Adrenal gland (tissue), 12 donors: ENCODE measurements around the gene BABAM2. TPM values are rescaled to one million over a fixed set of nuclear protein-coding genes. Genes with fewer than 3 reads are reported as not detected.

Experiments used
- DNase-seq, 7 donors: peaks; one replicate each; pipeline ENCODE4 v3.0.0-alpha.2; 2019 to 2020
- H3K27ac ChIP-seq, 5 donors: fragments of 200-600 bp; sonication (generic) in 4 of 5; 1 replicate in 3 of 5; 2 replicates in 2 of 5; pipeline versions ENCODE4 v1.5.1 to v1.8.0; 2016 to 2020; ENCODE audit warnings: mild to moderate bottlenecking in 1 of 5
- H3K27me3 ChIP-seq: fragments of 200-600 bp; 2 replicates; pipeline ENCODE4 v1.8.0; 2021
- H3K36me3 ChIP-seq, 2 donors: fragments of 200-600 bp; replicated peaks in 1 of 2; 1 replicate in 1 of 2; 2 replicates in 1 of 2; pipeline versions ENCODE4 v1.5.1 to v1.8.0; 2018 to 2022
- H3K4me1 ChIP-seq, 2 donors: fragments of 200-600 bp; replicated peaks in 1 of 2; 1 replicate in 1 of 2; 2 replicates in 1 of 2; pipeline versions ENCODE4 v1.5.1 to v1.8.0; 2018 to 2021
- H3K4me3 ChIP-seq, 4 donors: fragments of 200-600 bp; sonication (generic) in 3 of 4; one replicate each; pipeline ENCODE4 v1.5.1; 2016 to 2018
- H3K9me3 ChIP-seq, 3 donors: fragments of 200-600 bp; sonication (generic) in 1 of 3; replicated peaks in 1 of 3; 1 replicate in 2 of 3; 2 replicates in 1 of 3; pipeline versions ENCODE4 v1.5.1 to v1.8.0; 2016 to 2021
- POLR2A ChIP-seq, 2 donors: fragments of 450-650 bp; IDR thresholded peaks; one replicate each; pipeline ENCODE4 v1.6.1; 2017; ENCODE audit warnings: antibody characterized with exemption in 2 of 2, mild to moderate bottlenecking in 2 of 2, moderate library complexity in 1 of 2
- WGBS, 4 donors: extraction: QIAGEN DNeasy Blood & Tissue Kit in 2 of 4; methylation state at CpG; one replicate each; pipeline versions ENCODE4 v1.1.5 to v1.1.7; 2013 to 2017; 5-methylcytosine and 5-hydroxymethylcytosine counted together
- intact Hi-C, 2 donors: fragments of 100-400 bp; cut with DNase I; formaldehyde crosslinking; loops; one replicate each; pipeline versions ENCODE4 v1.14.1 to v1.15.0; 2022 to 2023
- polyA plus RNA-seq, 3 donors: library from polyadenylated mRNA; stranded (reverse); fragments of 200-250 nt in 2 of 3; fragments of 350-450 nt in 1 of 3; fragmentation: Illumina TruSeq in 1 of 3; extraction: RNeasy Lipid Tissue Mini Kit (QIAGEN cat#74804) in 1 of 3; gene quantifications; one replicate each; pipeline ENCODE4 v1.2.3, GENCODE V29; 2013 to 2014
- total RNA-seq, 9 donors: library from RNA; depleted of rRNA in 4 of 9; stranded (reverse); fragments of >200 nt in 4 of 9; fragments of 120-200 nt in 1 of 9; fragmentation: NEBNext Ultra II Directional in 1 of 9; extraction: Animal tissue kit (Norgen Biotek cat#: 25700) in 1 of 9; gene quantifications; one replicate each; pipeline versions ENCODE4 v1.1.0 to v1.2.4, GENCODE V29; 2013 to 2023
- TF ChIP-seq, protein P1 (sequence below), 6 experiments: fragments of 450-650 bp in 4 of 6; fragments of 200-600 bp in 2 of 6; sonication (generic) in 1 of 6; IDR thresholded peaks; 1 replicate in 5 of 6; 2 replicates in 1 of 6; pipeline versions ENCODE4 v1.5.1 to v1.8.0; 2016 to 2021; ENCODE audit warnings: antibody characterized with exemption in 6 of 6, mild to moderate bottlenecking in 2 of 6, moderate library complexity in 1 of 6
- donor health status: healthy with polysubstance abuse.
- donor health status: Bipolar disorder and iron deficiency.
- donor health status: DM: yes; HTN: yes; CAD: no.
- donor health status: DM: no; HTN: no; CAD: no.
- donor health status: DM: no; HTN: no; CAD: no.
- donor health status: DM: yes; HTN: yes; CAD: no.

BABAM2 gene
- total and polyA plus RNA-seq, 12 donors = 88.2 to 925 (median 357) TPM

DNA sequence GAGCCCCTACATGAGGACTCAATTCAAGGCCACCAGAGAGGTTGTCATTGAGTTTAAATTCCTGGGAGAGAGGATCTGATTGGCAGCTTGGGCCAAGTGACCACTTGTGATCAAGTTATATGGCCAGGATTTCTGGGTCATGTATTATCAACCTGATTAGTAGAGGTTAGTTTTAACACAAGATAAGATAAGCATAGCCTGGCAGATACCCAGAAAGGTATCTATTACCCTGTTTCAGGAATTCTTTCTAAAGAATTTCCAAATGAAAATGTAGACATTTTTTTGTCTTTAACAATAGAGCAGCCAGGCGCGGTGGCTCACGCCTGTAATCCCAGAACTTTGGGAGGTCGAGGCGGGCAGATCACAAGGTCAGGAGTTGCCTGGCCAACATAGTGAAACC, 50.5 kb downstream of the BABAM2 start:
- 72 to 81% (median 75%) methylated on average over 5 of the region's 5 CpGs for WGBS, 4 donors
- no peaks in the 10 kb centered on the region for H3K27me3 ChIP-seq
- intact Hi-C loops = no loop called here
- H3K36me3 ChIP-seq = no peaks in the 10 kb centered on the region
- H3K27ac ChIP-seq = peak overlapping the region in 3 of 5 donors; percentile 7 to 72 (median 41)
- H3K9me3 ChIP-seq = no peaks in the 10 kb centered on the region
- peaks cover 18 to 55% of the 10 kb centered on the region in 2 donors for H3K4me1 ChIP-seq
- no peak for DNase-seq
- TF ChIP-seq POLR2A (IDR thresholded peaks at IDR 0.05) = no peak
- TF ChIP-seq, protein P1, sequence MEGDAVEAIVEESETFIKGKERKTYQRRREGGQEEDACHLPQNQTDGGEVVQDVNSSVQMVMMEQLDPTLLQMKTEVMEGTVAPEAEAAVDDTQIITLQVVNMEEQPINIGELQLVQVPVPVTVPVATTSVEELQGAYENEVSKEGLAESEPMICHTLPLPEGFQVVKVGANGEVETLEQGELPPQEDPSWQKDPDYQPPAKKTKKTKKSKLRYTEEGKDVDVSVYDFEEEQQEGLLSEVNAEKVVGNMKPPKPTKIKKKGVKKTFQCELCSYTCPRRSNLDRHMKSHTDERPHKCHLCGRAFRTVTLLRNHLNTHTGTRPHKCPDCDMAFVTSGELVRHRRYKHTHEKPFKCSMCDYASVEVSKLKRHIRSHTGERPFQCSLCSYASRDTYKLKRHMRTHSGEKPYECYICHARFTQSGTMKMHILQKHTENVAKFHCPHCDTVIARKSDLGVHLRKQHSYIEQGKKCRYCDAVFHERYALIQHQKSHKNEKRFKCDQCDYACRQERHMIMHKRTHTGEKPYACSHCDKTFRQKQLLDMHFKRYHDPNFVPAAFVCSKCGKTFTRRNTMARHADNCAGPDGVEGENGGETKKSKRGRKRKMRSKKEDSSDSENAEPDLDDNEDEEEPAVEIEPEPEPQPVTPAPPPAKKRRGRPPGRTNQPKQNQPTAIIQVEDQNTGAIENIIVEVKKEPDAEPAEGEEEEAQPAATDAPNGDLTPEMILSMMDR (IDR thresholded peaks at IDR 0.05) = no peak
- H3K4me3 ChIP-seq = no peak overlapping the region

DNA sequence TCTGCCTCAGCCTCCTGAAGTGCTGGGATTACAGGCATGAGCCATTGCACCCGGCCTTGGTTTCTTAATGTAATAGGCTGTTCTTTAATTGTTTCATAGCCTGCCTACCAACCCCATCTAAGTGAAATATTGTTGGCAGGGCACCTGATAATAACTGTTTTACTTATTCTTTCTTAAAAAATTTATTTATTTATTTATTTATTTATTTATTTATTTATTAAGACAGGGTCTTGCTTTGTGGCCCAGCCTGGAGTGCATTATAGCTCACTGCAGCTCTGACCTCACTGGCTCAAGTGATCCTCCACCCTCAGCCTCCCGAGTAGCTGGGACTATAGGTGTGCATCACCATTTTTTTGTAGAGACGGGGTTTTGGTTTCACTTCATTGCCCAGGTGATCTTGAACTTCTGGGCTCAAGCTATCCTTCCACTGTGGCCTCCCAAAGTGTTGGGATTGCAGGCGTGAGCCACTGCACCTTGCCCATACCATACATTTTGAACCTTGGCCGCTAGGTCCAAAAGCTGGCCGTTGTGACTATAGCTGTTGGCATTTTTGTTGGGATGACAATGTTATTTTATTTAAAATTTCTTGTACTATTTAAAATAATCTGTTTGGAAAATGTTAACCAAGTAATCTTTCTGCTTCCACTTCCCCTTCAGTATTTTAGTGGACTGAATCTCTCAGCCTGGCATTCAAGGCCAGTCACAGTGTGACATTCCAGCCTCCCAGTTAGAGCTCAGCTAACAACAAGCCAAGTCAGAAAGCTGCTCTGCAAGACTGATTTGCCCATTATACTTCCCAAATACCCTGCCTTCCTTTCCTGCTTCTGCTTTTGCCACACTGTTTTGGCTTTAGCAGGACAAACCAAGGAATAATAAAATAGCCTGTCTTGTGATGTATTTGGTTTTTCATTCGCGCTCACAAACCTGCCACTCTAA, 52.4 kb downstream of the BABAM2 start:
- Histone ChIP-seq H3K27me3 (no peaks in the 10 kb centered on the region), H3K27ac (peak overlapping the region in 3 of 5 donors; percentile 30 to 55 (median 40)), H3K4me1 (peaks cover 29 to 68% of the 10 kb centered on the region in 2 donors), H3K4me3 (no peak overlapping the region), H3K36me3 (no peaks in the 10 kb centered on the region), H3K9me3 (no peaks in the 10 kb centered on the region)
- no peak for TF ChIP-seq POLR2A (IDR thresholded peaks at IDR 0.05)
- TF ChIP-seq, protein P1 (IDR thresholded peaks at IDR 0.05) = no peak
- peak in 6 of 7 donors; percentile 43 to 70 (median 55) for DNase-seq
- 80 to 85% (median 83%) methylated on average over 8 of the region's 8 CpGs for WGBS, 4 donors
- intact Hi-C loops = no loop called here

DNA sequence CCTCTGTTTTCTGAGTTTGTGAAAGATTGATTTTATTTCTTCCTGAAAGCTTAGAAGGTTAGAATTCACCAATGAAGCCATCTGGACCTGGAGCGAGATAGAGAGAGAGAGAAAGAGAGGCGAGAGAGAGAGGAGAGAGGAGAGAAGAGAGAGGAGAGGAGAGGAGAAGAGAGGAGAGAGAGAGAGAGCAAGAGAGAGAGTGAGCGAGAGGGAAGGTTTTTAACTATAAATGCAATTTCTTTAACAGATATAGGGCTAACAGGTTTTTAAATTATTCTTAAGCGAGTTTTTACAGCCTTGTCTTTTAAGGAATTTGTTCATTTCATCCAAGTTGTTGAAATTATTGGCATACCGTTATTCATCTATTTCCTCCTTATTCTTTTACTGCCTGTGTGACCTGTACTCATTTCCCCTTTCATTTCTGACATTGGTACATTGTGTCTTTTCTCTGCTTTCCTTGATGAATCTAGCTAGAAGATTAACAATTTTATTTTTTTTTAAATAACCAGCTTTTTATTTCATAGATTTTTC, 56.1 kb downstream of the BABAM2 start:
- intact Hi-C loops = no loop called here
- TF ChIP-seq, protein P1 (IDR thresholded peaks at IDR 0.05) = no peak
- no peak for TF ChIP-seq POLR2A (IDR thresholded peaks at IDR 0.05)
- Histone ChIP-seq H3K27me3 (no peaks in the 10 kb centered on the region), H3K4me3 (peak overlapping the region in 1 of 4 donors; percentile 7), H3K27ac (peak overlapping the region in 1 of 5 donors; percentile 10), H3K4me1 (peaks cover 31 to 64% of the 10 kb centered on the region in 2 donors), H3K9me3 (no peaks in the 10 kb centered on the region), H3K36me3 (no peaks in the 10 kb centered on the region)
- WGBS, 4 donors = 60 to 73% (median 68%) methylated on average over 5 of the region's 5 CpGs
- DNase-seq = no peak

DNA sequence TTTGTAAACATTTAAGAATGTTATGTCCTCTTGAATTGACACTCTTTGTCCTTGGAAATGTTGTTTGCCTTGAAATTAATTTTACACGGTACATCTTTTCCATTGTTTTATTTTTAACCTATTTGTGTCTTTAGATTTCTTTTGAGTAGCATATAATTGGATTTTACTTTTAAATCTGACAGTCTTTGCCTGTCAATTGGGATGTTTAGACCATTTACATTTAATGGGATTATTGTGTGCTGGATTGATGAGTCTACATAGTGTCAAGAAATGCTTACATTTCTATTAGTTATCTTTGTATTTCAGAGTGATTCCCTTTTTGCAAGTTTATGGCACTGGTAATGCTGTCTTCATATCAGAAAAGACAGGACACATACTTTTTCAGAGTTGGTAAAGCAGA, 61.5 kb downstream of the BABAM2 start:
- H3K4me3 ChIP-seq = no peak overlapping the region
- H3K36me3 ChIP-seq = no peaks in the 10 kb centered on the region
- H3K27me3 ChIP-seq = no peaks in the 10 kb centered on the region
- H3K9me3 ChIP-seq = no peaks in the 10 kb centered on the region
- DNase-seq = no peak
- 48 to 64% (median 49%) methylated on average over 1 of the region's 1 CpG for WGBS, 4 donors
- H3K27ac ChIP-seq = no peak overlapping the region
- peaks cover 34 to 71% of the 10 kb centered on the region in 2 donors for H3K4me1 ChIP-seq
- intact Hi-C loops = no loop called here
- no peak for TF ChIP-seq POLR2A (IDR thresholded peaks at IDR 0.05)
- TF ChIP-seq, protein P1 (IDR thresholded peaks at IDR 0.05) = no peak
